ENCODE data around the gene COP1.

COP1 gene

DNA sequence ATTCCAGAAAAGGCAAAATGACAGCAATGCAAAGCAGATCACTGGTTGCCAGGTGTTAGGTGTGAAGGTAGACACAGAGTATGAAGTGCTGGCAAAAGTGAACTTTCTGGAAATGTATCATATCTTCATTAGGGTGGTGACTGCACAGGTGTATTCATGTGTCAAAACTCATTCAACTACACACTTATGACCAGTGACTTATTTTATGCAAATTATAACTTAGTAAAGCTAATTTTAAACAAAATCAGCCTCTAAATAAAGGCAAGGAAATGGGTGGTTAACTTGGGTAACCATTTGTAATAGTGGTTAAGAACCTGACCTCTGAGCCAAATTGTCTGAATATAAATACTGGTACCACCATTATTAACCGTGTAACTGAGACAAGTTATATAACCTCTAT lies 7.4 kb downstream of the COP1 start:
- DNase-seq (ENCODE audit: low read depth in 2 of 2) = no peak

DNA sequence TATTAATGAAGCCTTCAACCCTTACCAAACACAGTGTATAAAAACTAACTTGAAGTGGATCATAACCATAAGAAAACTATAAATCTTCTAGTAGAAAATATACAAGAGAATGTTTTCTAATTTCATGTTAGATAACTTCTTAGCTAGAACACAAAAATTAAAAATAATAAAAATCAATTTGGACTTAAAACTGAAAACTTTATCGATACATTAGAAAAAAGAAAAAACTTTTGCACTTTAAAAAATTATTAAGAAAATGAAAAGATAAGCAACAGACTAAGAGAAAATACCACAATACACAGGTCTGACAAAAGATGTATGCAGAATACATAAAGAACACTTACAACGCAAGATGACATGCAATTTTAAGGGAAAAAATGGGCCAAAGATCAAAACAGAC lies 8.7 kb downstream of the COP1 start:
- no peak for DNase-seq (ENCODE audit: low read depth in 2 of 2)

DNA sequence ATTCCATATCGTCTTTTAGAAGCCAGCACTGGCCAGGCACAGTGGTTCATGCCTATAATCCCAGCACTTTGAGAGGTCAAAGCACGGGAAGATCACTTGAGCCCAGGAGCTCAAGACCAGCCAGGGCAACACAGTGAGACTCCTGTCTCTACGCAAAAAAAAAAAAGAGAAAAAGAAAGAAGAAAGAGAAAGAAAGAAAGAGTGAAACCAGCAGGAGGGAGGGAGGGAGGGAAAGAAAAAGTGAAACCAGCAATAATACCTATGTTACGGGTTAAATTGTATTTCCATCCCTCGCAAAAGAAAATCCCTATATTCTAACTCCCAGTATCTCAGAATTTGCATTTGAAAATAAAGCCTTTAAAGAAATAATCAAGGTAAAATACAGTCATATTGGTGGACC lies 10.4 kb downstream of the COP1 start:
- no peak for DNase-seq (ENCODE audit: low read depth in 2 of 2)

DNA sequence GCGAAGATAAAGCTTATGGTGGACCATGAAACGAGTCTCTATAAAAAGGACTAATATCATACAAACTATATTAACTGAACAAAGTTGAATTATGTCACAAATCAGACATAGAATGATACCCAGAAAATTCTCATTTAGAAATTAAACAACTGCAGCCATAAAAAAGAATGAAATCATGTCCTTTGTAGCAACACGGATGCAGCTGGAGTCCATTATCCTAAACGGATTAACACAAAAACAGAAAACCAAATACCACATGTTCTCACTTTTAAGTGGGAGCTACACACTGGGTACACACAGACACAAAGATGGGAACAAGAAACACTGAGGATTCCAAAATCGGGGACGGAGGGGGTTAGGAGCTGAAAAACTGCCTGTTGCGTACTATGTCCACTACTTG lies 11.5 kb downstream of the COP1 start:
- DNase-seq (ENCODE audit: low read depth in 2 of 2) = no peak

DNA sequence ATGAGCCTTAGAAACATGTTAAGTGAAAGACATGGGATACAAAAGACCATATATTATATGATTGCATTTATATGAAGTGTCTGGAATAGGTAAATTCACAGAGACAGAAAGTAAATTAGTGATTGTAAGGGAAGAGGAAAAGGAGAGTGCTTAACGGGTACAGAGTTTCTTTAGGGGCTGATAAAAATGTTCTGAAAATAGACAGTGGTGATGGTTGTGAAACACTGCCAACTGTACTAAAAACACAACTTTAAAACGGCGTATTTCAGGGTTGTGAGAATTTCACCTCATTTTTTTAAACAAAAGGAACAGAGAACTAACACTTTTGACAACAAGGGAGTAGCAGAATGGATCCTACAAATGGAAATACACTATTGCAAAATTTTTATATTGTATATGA lies 13.4 kb downstream of the COP1 start:
- no peak for DNase-seq (ENCODE audit: low read depth in 2 of 2)

DNA sequence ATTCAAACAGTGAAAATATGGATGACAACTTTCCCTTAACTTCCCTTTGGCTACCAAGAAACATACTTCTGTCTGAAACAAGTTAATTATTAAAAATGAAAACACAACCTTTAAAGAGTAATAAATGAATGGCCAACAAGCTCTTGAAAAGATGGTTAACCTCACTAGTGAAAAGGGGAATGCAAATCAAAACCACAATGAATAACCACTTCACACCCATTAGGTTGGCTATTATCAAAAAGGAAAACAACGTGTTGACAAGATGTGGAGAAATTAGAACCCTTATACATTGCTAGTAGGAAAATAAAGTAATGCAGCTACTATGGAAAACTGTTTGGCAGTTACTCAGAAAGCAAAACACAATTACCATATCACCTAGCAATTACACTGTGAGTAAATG lies 14.1 kb downstream of the COP1 start:
- DNase-seq (ENCODE audit: low read depth in 2 of 2) = no peak

DNA sequence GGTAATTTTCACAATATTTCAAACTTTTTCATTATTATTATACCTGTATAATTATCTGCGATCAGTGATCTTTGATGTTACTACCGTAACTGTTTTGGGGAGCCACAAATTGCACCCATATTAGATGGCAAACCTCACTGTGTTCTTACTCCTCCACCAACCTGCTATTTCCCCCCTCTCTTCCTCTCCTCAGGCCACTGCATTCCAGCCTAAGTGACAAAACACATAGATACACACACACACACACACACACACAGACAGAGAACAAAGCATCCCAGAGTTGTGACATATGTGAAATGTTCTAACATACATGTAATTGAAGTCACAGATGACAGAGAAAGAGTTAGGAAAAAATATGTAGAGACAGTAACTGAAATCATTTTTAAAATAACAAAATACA lies 18.5 kb downstream of the COP1 start:
- DNase-seq (ENCODE audit: low read depth in 2 of 2) = no peak

DNA sequence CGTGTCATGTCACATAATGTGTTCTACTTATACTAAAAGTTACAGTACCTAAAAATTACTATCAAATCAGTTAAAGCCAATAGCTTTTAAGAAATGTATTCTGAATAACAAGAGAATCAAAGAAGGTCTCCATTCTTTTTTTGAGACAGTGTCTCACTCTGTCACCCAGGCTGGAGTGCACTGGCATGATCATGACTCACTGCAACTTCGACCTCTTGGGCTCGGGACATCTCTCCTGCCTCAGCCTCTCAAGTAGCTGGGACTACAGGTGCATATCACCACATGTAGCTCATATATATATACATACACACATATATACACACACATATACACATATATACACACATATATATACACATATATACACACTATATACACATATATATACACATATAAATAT lies 20.1 kb downstream of the COP1 start:
- no peak for DNase-seq (ENCODE audit: low read depth in 2 of 2)

DNA sequence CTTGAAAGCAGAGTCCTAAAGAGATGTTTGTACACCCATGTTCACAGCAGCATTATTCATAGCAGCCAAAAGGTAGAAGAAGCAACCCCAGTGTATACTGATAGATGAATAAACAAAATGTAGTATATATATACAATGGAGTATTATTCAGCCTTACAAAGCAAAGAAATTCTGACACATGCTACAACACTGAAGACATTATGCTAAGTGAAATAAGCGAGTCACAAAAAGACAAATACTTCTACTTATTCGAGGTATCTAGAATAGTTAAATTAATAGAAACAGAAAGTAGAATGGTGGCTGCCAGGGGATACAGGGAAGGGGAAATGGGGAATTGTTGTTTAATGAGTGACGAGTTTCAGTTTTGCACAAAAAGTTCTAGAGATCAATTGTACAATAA lies 23.5 kb downstream of the COP1 start:
- DNase-seq (ENCODE audit: low read depth in 2 of 2) = no peak

DNA sequence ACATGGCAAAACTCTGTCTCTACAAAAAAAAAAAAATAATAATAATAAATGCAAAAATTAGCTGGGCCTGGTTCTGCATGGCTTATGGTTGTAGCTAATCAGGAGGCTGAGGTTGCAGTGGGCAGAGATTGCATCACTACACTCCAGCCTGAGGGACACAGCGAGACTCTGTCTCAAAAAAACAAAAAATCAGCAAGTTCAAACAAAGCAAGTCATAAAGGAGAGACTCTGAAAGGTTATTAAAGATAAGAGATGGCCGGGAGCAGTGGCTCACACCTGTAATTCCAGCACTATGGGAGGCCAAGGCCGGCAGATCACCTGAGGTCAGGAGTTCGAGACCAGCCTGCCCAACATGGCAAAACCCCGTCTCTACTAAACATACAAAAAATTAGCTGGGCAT lies 28.8 kb downstream of the COP1 start:
- no peak for DNase-seq (ENCODE audit: low read depth in 2 of 2)

DNA sequence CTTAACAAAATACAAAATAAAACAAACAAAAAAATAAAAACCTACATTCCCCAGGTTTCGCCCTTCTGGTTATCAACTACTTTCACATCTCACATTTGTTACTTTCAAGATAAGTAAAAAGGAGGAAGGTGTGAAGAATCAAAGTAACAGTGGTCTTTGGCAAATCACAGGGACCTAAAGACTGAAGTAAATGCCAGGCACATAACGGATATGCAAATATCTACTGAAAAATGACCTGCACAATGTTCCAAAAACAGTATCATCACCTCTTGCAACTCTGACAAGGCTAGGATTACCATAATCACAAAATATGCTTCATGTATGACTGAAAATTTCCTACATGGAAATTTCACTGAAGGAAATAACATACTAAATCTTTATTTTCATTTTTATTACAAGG lies 29.3 kb downstream of the COP1 start:
- DNase-seq (ENCODE audit: low read depth in 2 of 2) = no peak

DNA sequence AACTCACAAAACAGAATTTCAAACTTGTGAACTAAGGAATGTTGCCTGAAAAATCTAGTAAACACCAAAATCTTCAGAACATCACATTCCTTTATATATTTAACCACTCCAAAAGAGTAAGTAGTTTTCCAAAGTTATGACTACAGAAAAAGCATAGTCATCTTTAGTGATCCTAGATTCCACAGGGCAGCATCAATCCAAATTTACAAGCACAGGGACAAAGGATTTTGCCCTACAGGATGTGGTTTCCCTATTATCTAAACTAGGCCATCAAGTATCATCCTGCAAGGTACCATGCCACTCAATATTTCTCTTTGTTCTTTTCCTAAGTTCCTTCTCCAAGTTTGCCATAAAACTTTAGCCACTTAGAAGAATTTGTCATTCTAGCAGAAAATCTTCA lies 33.0 kb downstream of the COP1 start:
- DNase-seq (ENCODE audit: low read depth in 2 of 2) = no peak

DNA sequence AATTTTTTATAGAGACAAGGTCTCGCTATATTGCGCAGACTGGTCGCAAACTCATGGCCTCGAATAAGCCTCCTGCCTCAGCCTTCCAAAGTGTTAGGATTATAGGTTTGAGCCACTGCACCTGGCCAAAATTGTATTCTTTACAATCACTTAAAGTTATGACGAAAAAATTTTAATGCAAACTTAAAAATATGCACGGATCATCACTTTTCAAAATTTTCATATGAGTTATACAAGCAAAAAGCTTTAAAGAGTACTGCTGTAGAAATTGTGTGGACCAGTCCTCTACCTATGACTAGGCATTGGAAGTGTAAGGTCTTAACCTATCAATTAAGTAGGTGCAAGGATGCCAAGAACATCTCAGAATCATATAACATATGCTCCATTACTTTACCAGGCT lies 34.9 kb downstream of the COP1 start:
- no peak for DNase-seq (ENCODE audit: low read depth in 2 of 2)

DNA sequence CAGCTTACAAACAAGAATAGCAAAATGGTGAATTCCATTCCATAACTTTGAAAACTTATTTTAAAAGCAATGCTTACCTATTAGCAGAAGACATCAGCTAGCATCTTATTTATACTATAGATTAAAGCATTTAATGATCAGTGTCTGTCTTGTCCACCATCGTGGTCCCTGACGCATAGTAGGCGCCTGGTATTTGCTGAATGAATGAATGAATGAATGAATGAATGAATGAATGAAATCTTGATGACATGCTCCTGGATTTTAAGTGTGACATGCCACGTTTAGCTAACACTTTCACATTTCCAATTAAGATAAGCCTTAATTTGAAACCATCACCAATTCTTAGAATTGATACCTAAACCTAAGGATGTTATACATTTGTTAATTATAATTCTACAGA lies 39.9 kb downstream of the COP1 start:
- DNase-seq (ENCODE audit: low read depth in 2 of 2) = no peak

DNA sequence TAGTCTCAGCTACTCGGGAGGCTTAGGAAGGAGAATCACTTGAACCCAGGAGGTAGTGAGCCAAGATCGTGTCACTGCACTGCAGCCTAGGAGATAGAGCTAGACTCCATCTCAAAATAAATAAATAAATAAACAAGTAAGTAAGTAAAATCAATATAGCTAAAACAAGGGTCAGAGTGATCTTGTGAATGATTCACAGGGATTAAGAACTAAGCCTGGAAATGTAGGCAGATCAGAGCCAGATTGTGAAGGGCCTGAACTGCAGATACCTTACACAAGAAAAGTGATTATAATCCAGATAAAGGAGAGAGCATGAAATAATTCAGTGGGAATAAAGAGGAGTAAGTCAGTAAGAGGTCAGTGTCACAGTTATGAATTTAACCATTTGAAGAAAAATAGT lies 41.5 kb downstream of the COP1 start:
- no peak for DNase-seq (ENCODE audit: low read depth in 2 of 2)

DNA sequence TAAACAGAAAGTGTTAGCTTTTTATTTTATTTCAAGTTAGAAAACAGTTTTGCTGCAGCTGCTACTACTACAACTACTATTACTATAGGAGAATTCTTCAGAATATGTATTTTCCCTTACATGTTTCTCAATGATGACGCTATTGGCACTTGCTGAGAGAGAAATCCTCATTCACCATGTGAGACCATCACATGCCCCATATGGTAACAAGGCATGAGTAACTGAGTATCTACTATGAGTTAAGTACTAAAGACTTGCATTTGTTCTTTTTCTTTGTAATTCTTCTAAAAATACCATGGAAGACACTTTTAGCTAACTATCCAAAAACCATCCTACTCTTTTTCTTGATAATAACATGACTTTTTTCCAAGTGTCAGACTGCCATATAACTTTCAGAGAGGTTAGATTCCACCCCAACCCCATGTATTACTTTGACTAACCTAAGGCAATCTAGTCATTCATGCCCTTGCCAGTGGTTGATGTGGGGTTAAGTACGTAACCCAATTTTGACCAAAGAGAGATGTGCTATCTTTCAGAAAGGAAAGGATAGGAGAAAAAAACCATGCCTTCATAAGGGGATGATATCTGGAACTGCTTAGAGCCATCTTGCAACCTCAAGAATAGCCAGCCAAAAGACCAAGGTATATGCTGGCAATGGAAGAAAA lies 42.9 kb downstream of the COP1 start:
- no peak for DNase-seq (ENCODE audit: low read depth in 2 of 2)

DNA sequence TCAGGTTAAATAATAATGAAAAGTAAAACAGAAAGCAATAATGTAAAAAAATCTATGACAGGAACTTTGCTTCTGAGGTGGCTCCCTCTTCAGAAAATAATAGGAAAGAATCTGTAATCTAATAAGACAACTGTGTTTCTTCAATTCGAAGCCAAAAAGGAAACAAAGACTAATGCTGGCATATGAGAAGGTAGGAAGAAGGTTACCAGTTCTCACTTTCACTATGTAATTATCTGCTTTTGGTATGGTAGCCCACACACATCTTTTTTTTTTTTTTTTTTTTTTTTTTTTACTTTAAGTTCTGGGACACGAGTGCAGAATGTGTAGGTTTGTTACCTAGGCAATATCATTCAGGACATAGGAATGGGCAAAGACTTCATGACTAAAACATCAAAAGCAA lies 47.1 kb downstream of the COP1 start:
- no peak for DNase-seq (ENCODE audit: low read depth in 2 of 2)

DNA sequence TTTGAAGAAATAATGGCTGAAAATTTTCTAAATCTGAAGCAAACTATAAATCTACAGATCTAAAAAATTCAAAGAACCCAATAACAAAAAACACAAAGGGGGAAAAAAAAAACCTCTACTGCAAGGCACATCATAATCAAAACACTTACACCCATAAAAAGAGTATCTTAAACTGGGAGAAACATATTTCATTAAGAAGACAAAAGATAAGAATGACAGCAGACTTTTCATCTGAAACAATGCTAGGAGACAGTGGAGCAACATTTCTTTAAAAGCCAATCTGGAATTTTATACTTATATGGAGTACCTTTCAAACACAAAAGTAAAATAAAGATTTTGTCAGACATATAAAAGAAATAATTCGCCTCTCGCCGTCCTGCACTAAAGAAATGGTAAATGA lies 49.1 kb downstream of the COP1 start:
- no peak for DNase-seq (ENCODE audit: low read depth in 2 of 2)

DNA sequence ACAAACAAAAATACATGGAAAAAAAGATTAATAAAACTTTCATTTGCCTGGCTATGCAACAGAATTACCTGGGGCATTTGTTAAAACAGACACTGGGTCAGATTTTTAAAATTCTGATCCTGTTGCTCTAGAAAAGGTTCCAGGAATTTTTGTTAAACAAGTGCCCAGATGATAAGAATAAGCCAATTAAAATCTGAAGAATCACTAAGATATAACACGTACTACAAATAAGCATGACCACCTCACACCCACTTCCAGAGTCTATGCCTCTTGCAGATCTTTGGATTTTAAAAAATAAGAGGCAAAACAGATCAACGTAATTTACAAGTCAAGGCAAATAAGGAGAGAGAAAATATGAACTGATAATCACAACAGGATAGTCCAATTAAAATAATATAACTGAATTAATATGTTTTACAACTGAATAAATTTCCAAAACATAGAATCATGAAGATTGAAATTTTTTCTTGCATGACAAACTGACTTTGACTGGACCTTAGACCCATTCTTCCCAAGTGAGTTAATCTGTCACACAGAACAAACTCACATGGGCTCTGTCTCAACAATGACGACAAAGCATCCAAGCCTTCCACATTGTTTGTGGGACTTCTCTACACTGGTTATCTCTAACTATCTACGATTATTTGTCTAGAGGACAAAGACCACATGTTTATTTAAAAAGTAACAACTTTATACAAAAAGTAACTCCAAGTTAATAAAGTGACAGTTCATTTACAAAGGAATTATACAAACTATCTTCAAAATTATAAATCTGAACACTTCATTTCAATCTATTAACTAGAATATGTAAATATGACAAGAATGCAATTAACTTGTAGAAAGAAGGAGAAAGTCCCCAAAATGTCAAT lies 56.9 kb downstream of the COP1 start:
- no peak for DNase-seq (ENCODE audit: low read depth in 2 of 2)

DNA sequence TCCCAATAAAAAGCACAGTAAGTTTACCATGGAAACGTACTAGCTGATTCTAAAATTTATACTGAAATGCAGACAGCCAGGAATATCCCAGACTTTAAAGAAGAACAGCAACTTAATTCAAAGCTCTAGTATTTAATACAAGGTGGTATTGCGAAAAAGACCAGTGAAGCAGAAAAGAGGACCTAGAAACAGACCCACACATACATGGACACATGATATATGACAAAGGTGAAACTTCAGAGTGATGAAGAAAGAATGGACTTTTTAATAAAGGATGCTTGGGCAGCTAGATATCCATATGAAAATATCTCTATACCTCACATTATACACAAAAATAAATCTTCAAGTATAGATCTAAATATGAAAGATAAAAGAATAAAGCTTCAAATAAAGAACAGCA lies 62.6 kb downstream of the COP1 start:
- DNase-seq (ENCODE audit: low read depth in 2 of 2) = no peak

DNA sequence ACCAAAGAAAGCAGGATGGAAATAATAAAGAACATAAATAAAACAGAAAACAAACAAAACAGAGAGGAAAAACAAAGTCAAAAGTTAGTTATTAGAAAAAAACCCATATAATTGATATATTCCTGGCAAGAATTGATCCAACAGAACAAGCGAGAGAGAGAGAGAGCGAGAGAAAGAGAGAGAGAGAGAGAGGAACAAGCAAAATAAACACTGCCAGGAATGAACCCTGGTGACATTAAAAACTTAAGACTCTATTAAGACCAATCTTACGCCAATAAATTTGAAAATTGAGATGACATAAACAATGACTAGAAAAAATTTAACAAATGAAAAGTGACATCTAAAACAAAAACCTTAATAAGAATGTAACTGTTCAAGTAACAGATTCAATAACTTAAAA lies 64.1 kb downstream of the COP1 start:
- DNase-seq (ENCODE audit: low read depth in 2 of 2) = no peak

DNA sequence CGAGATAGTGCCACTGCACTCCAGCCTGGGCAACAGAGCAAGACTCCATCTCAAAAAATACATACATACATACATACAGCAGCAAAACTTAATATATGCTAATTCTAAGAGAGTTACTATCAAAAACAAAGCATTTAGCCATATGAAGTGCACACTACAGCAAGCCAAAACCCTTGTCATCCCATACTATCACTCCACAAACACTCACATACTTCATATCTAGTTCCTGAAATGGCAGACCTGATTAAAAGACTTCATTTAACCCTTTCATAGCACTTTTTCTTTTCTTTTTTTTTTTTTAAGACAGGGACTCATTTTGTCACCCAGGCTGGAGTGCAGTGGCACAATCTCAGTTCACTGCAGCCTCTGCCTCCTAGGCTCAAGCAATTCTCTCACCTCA lies 65.6 kb downstream of the COP1 start:
- DNase-seq (ENCODE audit: low read depth in 2 of 2) = no peak

DNA sequence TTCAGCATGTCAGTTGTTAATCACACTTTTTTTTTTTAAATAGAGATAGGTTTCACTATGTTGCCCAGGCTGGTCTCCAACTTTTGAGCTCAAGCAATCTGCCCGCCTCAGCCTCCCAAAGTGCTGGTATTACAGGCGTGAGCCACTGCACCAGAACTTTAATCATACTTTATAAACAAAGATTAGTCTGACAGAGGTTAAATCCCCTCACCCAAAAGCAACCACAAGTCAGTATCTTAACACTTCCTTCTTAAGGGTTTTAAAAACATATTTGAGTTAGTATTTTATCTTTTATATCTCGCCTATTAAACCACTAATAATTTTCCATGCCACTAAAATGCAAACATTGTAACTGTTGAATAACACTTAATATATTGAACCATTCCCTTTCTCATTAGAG lies 70.2 kb downstream of the COP1 start:
- DNase-seq (ENCODE audit: low read depth in 2 of 2) = no peak

DNA sequence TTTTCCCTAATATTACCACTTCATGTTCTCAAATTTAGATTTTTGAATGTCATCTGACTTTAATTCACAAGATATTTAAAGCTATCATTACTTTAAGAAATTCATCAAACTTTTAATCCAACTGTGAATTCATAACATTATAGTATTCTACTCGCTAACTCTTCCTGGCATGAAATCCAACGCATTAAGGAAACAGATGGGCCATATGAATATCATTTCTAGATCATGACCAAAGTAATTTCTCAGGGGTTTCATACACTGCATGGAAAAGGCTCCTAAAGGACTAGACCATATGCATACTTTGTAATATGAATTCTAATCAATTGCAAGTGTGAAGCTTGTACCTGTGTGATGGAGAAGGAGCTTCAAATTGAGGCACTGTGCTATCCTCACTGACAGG lies 72.4 kb downstream of the COP1 start:
- no peak for DNase-seq (ENCODE audit: low read depth in 2 of 2)
